NOMO-1 (cell line): ENCODE measurements around the gene ITPRID2.

ENCODE experiments used
- DNase-seq, 2 experiments: peaks; one replicate each; lab custom pipeline; 2025; ENCODE audit not compliant: unreplicated experiment in 2 of 2; lab: John Stamatoyannopoulos, UW

The ITPRID2 gene

GRCh38 chr2:181891258-181891965 lies at the start of gene ITPRID2:
Gene ITPRID2 (plus strand): TSS chr2:181891730. CDS start chr2:181892067, 337 bp downstream.
- peak; percentile 83 to 91 for DNase-seq

GRCh38 chr2:181844551-181845290 lies 46.8 kb upstream of the ITPRID2 start:
- no peak for DNase-seq

GRCh38 chr2:181846399-181847197 lies 44.9 kb upstream of the ITPRID2 start:
- peak; percentile 53 to 81 for DNase-seq

- no peak for DNase-seq
Measured at GRCh38 chr2:181847198-181847556, 44.4 kb upstream of the ITPRID2 start.

GRCh38 chr2:181847702-181848101 lies 43.8 kb upstream of the ITPRID2 start:
- no peak for DNase-seq

- DNase-seq, result peak in 1 of 2 experiments; percentile 66
Measured at GRCh38 chr2:181848261-181848886, 43.2 kb upstream of the ITPRID2 start.

GRCh38 chr2:181849601-181850000 lies 41.9 kb upstream of the ITPRID2 start:
- DNase-seq, result no peak

GRCh38 chr2:181850936-181851560 lies 40.5 kb upstream of the ITPRID2 start:
- DNase-seq, result peak; percentile 74 to 93

GRCh38 chr2:181851726-181852125 lies 39.8 kb upstream of the ITPRID2 start:
- DNase-seq, result no peak

- DNase-seq, result no peak
Measured at GRCh38 chr2:181853696-181854095, 37.8 kb upstream of the ITPRID2 start.

- DNase-seq, result no peak
Measured at GRCh38 chr2:181857483-181857882, 34.0 kb upstream of the ITPRID2 start.

GRCh38 chr2:181858600-181858999 lies 32.9 kb upstream of the ITPRID2 start:
- DNase-seq, result no peak

GRCh38 chr2:181859123-181859522 lies 32.4 kb upstream of the ITPRID2 start:
- no peak for DNase-seq

GRCh38 chr2:181859803-181860202 lies 31.7 kb upstream of the ITPRID2 start:
- no peak for DNase-seq

GRCh38 chr2:181861379-181861778 lies 30.2 kb upstream of the ITPRID2 start:
- no peak for DNase-seq

- DNase-seq, result no peak
Measured at GRCh38 chr2:181862583-181863281, 28.8 kb upstream of the ITPRID2 start.

GRCh38 chr2:181872178-181872577 lies 19.4 kb upstream of the ITPRID2 start:
- no peak for DNase-seq

- DNase-seq, result peak in 1 of 2 experiments; percentile 12
Measured at GRCh38 chr2:181876614-181877063, 14.9 kb upstream of the ITPRID2 start.

GRCh38 chr2:181877181-181877664 lies 14.3 kb upstream of the ITPRID2 start:
- no peak for DNase-seq

- no peak for DNase-seq
Measured at GRCh38 chr2:181878448-181878847, 13.1 kb upstream of the ITPRID2 start.
